HCT116 (cell line): ENCODE data around the gene NPS. TPM values are rescaled to one million over a fixed set of nuclear protein-coding genes. Genes with fewer than 3 reads are reported as not detected.

ENCODE experiments used
- ATAC-seq: fragments of 200-7000 bp; cut with Tn5 transposase; 2 replicates; pipeline ENCODE4 v1.9.1; 2020; ENCODE audit warnings: mild to moderate bottlenecking, moderate library complexity
- BruUV-seq: library from RNA; stranded (reverse); fragments of 400-500 nt; replicated peaks from 2 replicates; lab custom pipeline; 2021; lab: Mats Ljungman, UMichigan
- CTCF ChIA-PET: fragments of 300-600 bp; sonication (Branson Sonifier 250); formaldehyde crosslinking; loops from one replicate; lab custom pipeline; 2021; ENCODE audit warnings: antibody characterized with exemption; lab: Charles Lee
- POLR2A ChIA-PET: fragments of 300-600, 350-600 bp; sonication (Branson Sonifier 250); formaldehyde crosslinking; loops from one replicate; lab custom pipeline; 2021; ENCODE audit warnings: antibody characterized with exemption; lab: Charles Lee
- RAD21 ChIA-PET, 2 experiments: fragments of 300-600 bp; sonication (Branson Sonifier 250); formaldehyde crosslinking; loops; one replicate each; lab custom pipeline; 2023; ENCODE audit warnings: low total read pairs in 2 of 2; ENCODE audit not compliant: uncharacterized antibody in 2 of 2, unreplicated experiment in 2 of 2, low non-redundant PET in 1 of 2; lab: Charles Lee
- DNase-seq: peaks from one replicate; pipeline ENCODE4 v3.0.0-alpha.2; 2010; ENCODE audit warnings: low read depth, low spot score
- H2AFZ ChIP-seq: fragments of 200-600 bp; shearing (Covaris generic), sonication (generic); 2 replicates; pipeline ENCODE4 v1.6.1; 2017; ENCODE audit warnings: low read depth, mixed run types, mixed read lengths, antibody characterized with exemption, low read length; ENCODE audit not compliant: poor library complexity, severe bottlenecking
- H3K27ac ChIP-seq: 2 replicates; pipeline ENCODE4 v1.5.1; 2012; ENCODE audit warnings: low read depth, low read length
- H3K27me3 ChIP-seq: fragments of 200-600 bp; sonication (generic); 2 replicates; pipeline ENCODE4 v1.6.1; 2016; ENCODE audit warnings: mixed run types, low read length, mixed read lengths; ENCODE audit not compliant: insufficient read depth
- H3K36me3 ChIP-seq, 2 experiments: fragments of 200-500 bp in 1 of 2; fragments of 200-600 bp in 1 of 2; sonication (Bioruptor generic) in 1 of 2; sonication (generic) in 1 of 2; 2 replicates each; pipeline versions ENCODE4 v1.5.1 to v1.6.1; 2014 to 2016; ENCODE audit warnings: low read length in 2 of 2, inconsistent platforms in 1 of 2, mixed read lengths in 1 of 2, mixed run types in 1 of 2; ENCODE audit not compliant: insufficient read depth in 2 of 2, control insufficient read depth in 1 of 2
- H3K4me1 ChIP-seq, 2 experiments: fragments of 200-600 bp in 1 of 2; sonication (generic) in 1 of 2; 2 replicates each; pipeline versions ENCODE4 v1.5.1 to v1.6.1; 2012 to 2017; ENCODE audit warnings: low read length in 2 of 2, inconsistent platforms in 1 of 2, mild to moderate bottlenecking in 1 of 2, mixed read lengths in 1 of 2, mixed run types in 1 of 2, moderate library complexity in 1 of 2; ENCODE audit not compliant: insufficient read depth in 2 of 2, control insufficient read depth in 1 of 2
- H3K4me2 ChIP-seq: fragments of 200-600 bp; sonication (generic); 2 replicates; pipeline ENCODE4 v1.6.1; 2017; ENCODE audit warnings: mixed run types, low read length, mixed read lengths
- H3K4me3 ChIP-seq, 2 experiments: fragments of 200-600 bp in 1 of 2; sonication (generic) in 1 of 2; replicated peaks in 1 of 2; 2 replicates each; pipeline ENCODE4 v1.5.1; 2011 to 2016; ENCODE audit warnings: low read length in 2 of 2, control low read depth in 1 of 2, low read depth in 1 of 2, mild to moderate bottlenecking in 1 of 2, mixed read lengths in 1 of 2, mixed run types in 1 of 2
- H3K79me2 ChIP-seq: fragments of 200-600 bp; sonication (generic); 2 replicates; pipeline ENCODE4 v1.6.1; 2017; ENCODE audit warnings: mild to moderate bottlenecking, mixed run types, low read length, moderate library complexity, mixed read lengths; ENCODE audit not compliant: insufficient read depth
- H3K9ac ChIP-seq: fragments of 200-600 bp; sonication (generic); 2 replicates; pipeline ENCODE4 v1.6.1; 2016; ENCODE audit warnings: low read length, mixed read lengths
- H3K9me2 ChIP-seq: fragments of 200-600 bp; sonication (generic), shearing (Covaris generic); 2 replicates; pipeline ENCODE4 v1.6.1; 2017; ENCODE audit warnings: mixed run types, mild to moderate bottlenecking, moderate library complexity; ENCODE audit not compliant: insufficient read depth
- H3K9me3 ChIP-seq, 2 experiments: fragments of 200-500 bp in 1 of 2; fragments of 200-600 bp in 1 of 2; sonication (Bioruptor generic) in 1 of 2; sonication (generic) in 1 of 2; 2 replicates each; pipeline ENCODE4 v1.6.1; 2014 to 2017; ENCODE audit warnings: low read length in 2 of 2, mixed read lengths in 2 of 2, inconsistent platforms in 1 of 2, low read depth in 1 of 2, mild to moderate bottlenecking in 1 of 2, mixed run types in 1 of 2, moderate library complexity in 1 of 2; ENCODE audit not compliant: control insufficient read depth in 1 of 2, insufficient read depth in 1 of 2
- H4K20me1 ChIP-seq: fragments of 200-600 bp; sonication (generic), shearing (Covaris generic); 2 replicates; pipeline ENCODE4 v1.6.1; 2017; ENCODE audit warnings: mixed run types, mild to moderate bottlenecking, moderate library complexity; ENCODE audit not compliant: insufficient read depth
- CBX3 ChIP-seq: IDR thresholded peaks from 2 replicates; pipeline ENCODE4 v1.6.1; 2012; ENCODE audit warnings: low read depth
- EGR1 ChIP-seq: IDR thresholded peaks from 2 replicates; pipeline ENCODE4 v1.6.1; 2012; ENCODE audit warnings: low read depth
- EZH2 ChIP-seq: fragments of 200-600 bp; sonication (generic); IDR thresholded peaks from 2 replicates; pipeline ENCODE4 v1.6.1; 2017; ENCODE audit warnings: antibody characterized with exemption, mixed run types
- FOSL1 ChIP-seq: IDR thresholded peaks from 2 replicates; pipeline ENCODE4 v1.6.1; 2012; ENCODE audit warnings: low read depth
- JUND ChIP-seq: IDR thresholded peaks from 2 replicates; pipeline ENCODE4 v1.6.1; 2012
- RAD21 ChIP-seq: IDR thresholded peaks from 2 replicates; pipeline ENCODE4 v1.6.1; 2012; ENCODE audit warnings: low read depth, mild to moderate bottlenecking
- REST ChIP-seq: IDR thresholded peaks from 2 replicates; pipeline ENCODE4 v1.6.1; 2012; ENCODE audit warnings: low read depth
- SIN3A ChIP-seq: IDR thresholded peaks from 2 replicates; pipeline ENCODE4 v1.6.1; 2012; ENCODE audit warnings: low read depth
- SP1 ChIP-seq: IDR thresholded peaks from 2 replicates; pipeline ENCODE4 v1.6.1; 2012; ENCODE audit warnings: low read depth
- YY1 ChIP-seq: IDR thresholded peaks from 2 replicates; pipeline ENCODE4 v1.6.1; 2011; ENCODE audit warnings: low read length, low read depth, moderate library complexity, mild to moderate bottlenecking; ENCODE audit not compliant: insufficient replicate concordance; ENCODE audit errors: extremely low read depth
- ZBTB33 ChIP-seq: IDR thresholded peaks from 2 replicates; pipeline ENCODE4 v1.6.1; 2011; ENCODE audit warnings: mild to moderate bottlenecking, low read length, moderate library complexity; ENCODE audit not compliant: insufficient replicate concordance; ENCODE audit errors: extremely low read depth
- ZFX ChIP-seq: fragments of 450-650 bp; IDR thresholded peaks from 2 replicates; pipeline ENCODE4 v1.6.1; 2017
- ZNF274 ChIP-seq: fragments of 200-500 bp; sonication (Bioruptor generic); IDR thresholded peaks from 2 replicates; pipeline ENCODE4 v1.6.1; 2014; ENCODE audit warnings: mild to moderate bottlenecking, low read depth, low read length, inconsistent platforms
- intact Hi-C: fragments of 100-400 bp; cut with micrococcal nuclease; formaldehyde crosslinking; loops from 2 replicates; pipeline ENCODE4 v1.10.0; 2022
- total RNA-seq: library from RNA; stranded (reverse); gene quantifications from one replicate; pipeline ENCODE4 v1.2.1, GENCODE V29; 2021; ENCODE audit not compliant: unreplicated experiment

The NPS gene
- total RNA-seq, 1 experiment from 2014 or later = not detected

- RAD21 ChIA-PET = no interaction called here
- Histone ChIP-seq H3K9me3 (no peaks in the 10 kb centered on the region), H3K79me2 (no peaks in the 10 kb centered on the region), H3K27me3 (peaks cover 55% of the 10 kb centered on the region), H2AFZ (no peak overlapping the region), H3K4me2 (no peak overlapping the region), H4K20me1 (no peaks in the 10 kb centered on the region), H3K27ac (no peak overlapping the region), H3K4me1 (no peaks in the 10 kb centered on the region), H3K36me3 (no peaks in the 10 kb centered on the region), H3K4me3 (no peak overlapping the region), H3K9ac (no peak overlapping the region), H3K9me2 (no peaks in the 10 kb centered on the region)
- intact Hi-C loops = no loop called here
- POLR2A ChIA-PET = no interaction called here
- no peak for ATAC-seq
- no TSS peak for BruUV-seq
- no peak for TF ChIP-seq ZBTB33
- CTCF ChIA-PET = no interaction called here
- no peak for DNase-seq
These were observed 3.3 kb downstream of the NPS start for GRCh38 chr10:127552446-127552845.

GRCh38 chr10:127553417-127553816, 4.3 kb downstream of the NPS start:
- no peak overlapping the region for H3K27ac ChIP-seq
- ChIA-PET RAD21 (interaction anchor here in 1 of 2 experiments (0.5 kb wide), 1 partner anchor 14 kb away, joined by 3 read pairs; no protein-coding TSS in a partner anchor), CTCF (no interaction called here), POLR2A (no interaction called here)
- DNase-seq = no peak
- H3K9ac ChIP-seq = no peak overlapping the region
- no peaks in the 10 kb centered on the region for H3K36me3 ChIP-seq
- no peaks in the 10 kb centered on the region for H3K9me3 ChIP-seq
- H3K27me3 ChIP-seq = peaks cover 55% of the 10 kb centered on the region
- H3K79me2 ChIP-seq = no peaks in the 10 kb centered on the region
- no peak overlapping the region for H2AFZ ChIP-seq
- H3K4me3 ChIP-seq = no peak overlapping the region
- no peaks in the 10 kb centered on the region for H3K9me2 ChIP-seq
- no peak overlapping the region for H3K4me2 ChIP-seq
- BruUV-seq = no TSS peak
- intact Hi-C loops = no loop called here
- H3K4me1 ChIP-seq = no peaks in the 10 kb centered on the region
- ATAC-seq = no peak
- no peaks in the 10 kb centered on the region for H4K20me1 ChIP-seq
- no peak for TF ChIP-seq RAD21
- TF ChIP-seq ZNF274 = no peak
- TF ChIP-seq FOSL1 = no peak
- TF ChIP-seq EGR1 = no peak
- TF ChIP-seq SIN3A = no peak
- no peak for TF ChIP-seq YY1
- TF ChIP-seq EZH2 = no peak
- TF ChIP-seq SP1 = no peak
- no peak for TF ChIP-seq ZFX
- no peak for TF ChIP-seq CBX3
- TF ChIP-seq ZBTB33 = no peak
- TF ChIP-seq JUND = no peak
- no peak for TF ChIP-seq REST
